ENCODE measurements around the gene TDRD10. TPM values are rescaled to one million over a fixed set of nuclear protein-coding genes. Genes with fewer than 3 reads are reported as not detected.

Gene TDRD10
- total and polyA plus RNA-seq, 2 experiments from 2014 or later = 0.29 TPM; not detected in 1

GRCh38 chr1:154476791-154477190 lies 25.2 kb upstream of the TDRD10 start:
- no peak overlapping the region for H3K4me3 Mint-ChIP-seq

GRCh38 chr1:154478013-154478412 lies 24.0 kb upstream of the TDRD10 start:
- Mint-ChIP-seq H3K4me3 (no peak overlapping the region), H3K27me3 (ENCODE audit: insufficient read depth, low read depth, poor library complexity) (no peaks in the 10 kb centered on the region), H3K36me3 (ENCODE audit: low read depth) (no peaks in the 10 kb centered on the region), H3K27ac (peak overlapping the region; percentile 51; the same call in 1 of the 2 replicates), H3K9me3 (no peaks in the 10 kb centered on the region), H3K4me1 (peaks cover 20% of the 10 kb centered on the region)
- ATAC-seq (no peak), DNase-seq (ENCODE audit: low spot score) (no peak)
- H3K36me3 ChIP-seq (ENCODE audit: insufficient read depth) = no peaks in the 10 kb centered on the region
- peak overlapping the region; percentile 34 for H2AFZ ChIP-seq
- H3K4me1 ChIP-seq (ENCODE audit: insufficient read depth) = peaks cover 8% of the 10 kb centered on the region
- H3K27ac ChIP-seq (ENCODE audit: low read depth) = no peak overlapping the region
- H3F3A ChIP-seq (replicated peaks; ENCODE audit: low read depth) = no peaks in the 10 kb centered on the region
- no peaks in the 10 kb centered on the region for H3K79me2 ChIP-seq (replicated peaks; ENCODE audit: insufficient read depth)
- H3K9me2 ChIP-seq (ENCODE audit: insufficient read depth) = no peaks in the 10 kb centered on the region
- no peak overlapping the region for H3K4me3 ChIP-seq
- no peaks in the 10 kb centered on the region for H4K20me1 ChIP-seq (replicated peaks; ENCODE audit: insufficient read depth)
- no peaks in the 10 kb centered on the region for H3K27me3 ChIP-seq (ENCODE audit: insufficient read depth)
- H3K4me2 ChIP-seq = no peak overlapping the region
- TF ChIP-seq EZH2 (IDR thresholded peaks at IDR 0.05; ENCODE audit: low read depth, unreplicated experiment) = no peak
- no peak for TF ChIP-seq CTCF (conservative IDR thresholded peaks at IDR 0.05; ENCODE audit: low read depth in 2 of 2)
- no peak for TF ChIP-seq ETS1 (IDR thresholded peaks at IDR 0.05)
- no peak for TF ChIP-seq ZNF462 (CRISPR knock-in tag; IDR thresholded peaks at IDR 0.05)

More at GRCh38 chr1:154476791-154477190, 25.2 kb upstream of the TDRD10 start:
- Histone ChIP-seq H3K27ac (ENCODE audit: low read depth) (no peak overlapping the region), H4K20me1 (replicated peaks; ENCODE audit: insufficient read depth) (no peaks in the 10 kb centered on the region), H3K9me2 (ENCODE audit: insufficient read depth) (no peaks in the 10 kb centered on the region), H3F3A (replicated peaks; ENCODE audit: low read depth) (no peaks in the 10 kb centered on the region), H3K4me3 (no peak overlapping the region), H3K4me1 (ENCODE audit: insufficient read depth) (peaks cover 8% of the 10 kb centered on the region), H3K27me3 (ENCODE audit: insufficient read depth) (no peaks in the 10 kb centered on the region), H2AFZ (no peak overlapping the region), H3K79me2 (replicated peaks; ENCODE audit: insufficient read depth) (no peaks in the 10 kb centered on the region), H3K36me3 (ENCODE audit: insufficient read depth) (no peaks in the 10 kb centered on the region), H3K4me2 (no peak overlapping the region)
- ATAC-seq (no peak), DNase-seq (ENCODE audit: low spot score) (no peak)
- Mint-ChIP-seq H3K9me3 (no peaks in the 10 kb centered on the region), H3K36me3 (ENCODE audit: low read depth) (no peaks in the 10 kb centered on the region), H3K27ac (no peak overlapping the region), H3K27me3 (ENCODE audit: insufficient read depth, low read depth, poor library complexity) (no peaks in the 10 kb centered on the region), H3K4me1 (peaks cover 20% of the 10 kb centered on the region)
- TF ChIP-seq ZNF331 (CRISPR knock-in tag; IDR thresholded peaks at IDR 0.05; ENCODE audit: low read depth) = no peak
- TF ChIP-seq, protein P1, sequence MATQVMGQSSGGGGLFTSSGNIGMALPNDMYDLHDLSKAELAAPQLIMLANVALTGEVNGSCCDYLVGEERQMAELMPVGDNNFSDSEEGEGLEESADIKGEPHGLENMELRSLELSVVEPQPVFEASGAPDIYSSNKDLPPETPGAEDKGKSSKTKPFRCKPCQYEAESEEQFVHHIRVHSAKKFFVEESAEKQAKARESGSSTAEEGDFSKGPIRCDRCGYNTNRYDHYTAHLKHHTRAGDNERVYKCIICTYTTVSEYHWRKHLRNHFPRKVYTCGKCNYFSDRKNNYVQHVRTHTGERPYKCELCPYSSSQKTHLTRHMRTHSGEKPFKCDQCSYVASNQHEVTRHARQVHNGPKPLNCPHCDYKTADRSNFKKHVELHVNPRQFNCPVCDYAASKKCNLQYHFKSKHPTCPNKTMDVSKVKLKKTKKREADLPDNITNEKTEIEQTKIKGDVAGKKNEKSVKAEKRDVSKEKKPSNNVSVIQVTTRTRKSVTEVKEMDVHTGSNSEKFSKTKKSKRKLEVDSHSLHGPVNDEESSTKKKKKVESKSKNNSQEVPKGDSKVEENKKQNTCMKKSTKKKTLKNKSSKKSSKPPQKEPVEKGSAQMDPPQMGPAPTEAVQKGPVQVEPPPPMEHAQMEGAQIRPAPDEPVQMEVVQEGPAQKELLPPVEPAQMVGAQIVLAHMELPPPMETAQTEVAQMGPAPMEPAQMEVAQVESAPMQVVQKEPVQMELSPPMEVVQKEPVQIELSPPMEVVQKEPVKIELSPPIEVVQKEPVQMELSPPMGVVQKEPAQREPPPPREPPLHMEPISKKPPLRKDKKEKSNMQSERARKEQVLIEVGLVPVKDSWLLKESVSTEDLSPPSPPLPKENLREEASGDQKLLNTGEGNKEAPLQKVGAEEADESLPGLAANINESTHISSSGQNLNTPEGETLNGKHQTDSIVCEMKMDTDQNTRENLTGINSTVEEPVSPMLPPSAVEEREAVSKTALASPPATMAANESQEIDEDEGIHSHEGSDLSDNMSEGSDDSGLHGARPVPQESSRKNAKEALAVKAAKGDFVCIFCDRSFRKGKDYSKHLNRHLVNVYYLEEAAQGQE (IDR thresholded peaks at IDR 0.05; ENCODE audit: unreplicated experiment) = no peak
- TF ChIP-seq ZNF114 (CRISPR knock-in tag; IDR thresholded peaks at IDR 0.05) = no peak
- TF ChIP-seq EZH2phosphoT487 (IDR thresholded peaks at IDR 0.05; ENCODE audit: unreplicated experiment) = no peak
- no peak for TF ChIP-seq NANOG (IDR thresholded peaks at IDR 0.05; ENCODE audit: borderline replicate concordance)
- TF ChIP-seq POLR2AphosphoS5 (IDR thresholded peaks at IDR 0.05; ENCODE audit: low read depth) = no peak
- no peak for TF ChIP-seq STAT1 (IDR thresholded peaks at IDR 0.05; ENCODE audit: unreplicated experiment)

Data from GM23338 (cell line).